NCI-H345 treated with DMSO at 0.1 percent for 48 hours (cell line): ENCODE measurements around the gene FIZ1.
"Not testable (repeated sequence)": the region's sequence is repeated elsewhere in the genome, so short reads cannot be mapped to it uniquely, and the experiment has no call there.

Experiments used
- DNase-seq: peaks from one replicate; lab custom pipeline; 2025; ENCODE audit not compliant: unreplicated experiment; lab: John Stamatoyannopoulos, UW

The FIZ1 gene

GRCh38 chr19:55578031-55578760, 21.1 kb downstream of the FIZ1 start:
- no peak for DNase-seq

- no peak for DNase-seq
Observed at GRCh38 chr19:55576746-55577145, 22.6 kb downstream of the FIZ1 start.

DNA sequence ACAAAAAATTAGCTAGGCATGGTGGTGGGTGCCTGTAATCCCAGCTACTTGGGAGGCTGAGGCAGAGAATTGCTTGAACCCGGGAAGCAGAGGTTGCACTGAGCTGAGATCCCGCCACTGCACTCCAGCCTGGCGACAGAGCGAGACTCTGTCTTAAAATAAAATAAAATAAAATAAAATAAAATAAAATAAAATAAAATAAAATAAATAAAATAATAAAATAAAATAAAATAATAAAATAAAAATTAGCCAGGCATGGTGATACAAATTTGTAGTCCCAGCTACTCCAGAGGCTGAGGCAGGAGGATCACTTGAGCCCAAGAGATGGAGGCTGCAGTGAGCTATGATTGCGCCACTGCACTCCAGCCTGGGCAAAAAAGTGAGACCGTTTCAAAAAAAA, 25.4 kb downstream of the FIZ1 start:
- DNase-seq = not testable (repeated sequence)

DNA sequence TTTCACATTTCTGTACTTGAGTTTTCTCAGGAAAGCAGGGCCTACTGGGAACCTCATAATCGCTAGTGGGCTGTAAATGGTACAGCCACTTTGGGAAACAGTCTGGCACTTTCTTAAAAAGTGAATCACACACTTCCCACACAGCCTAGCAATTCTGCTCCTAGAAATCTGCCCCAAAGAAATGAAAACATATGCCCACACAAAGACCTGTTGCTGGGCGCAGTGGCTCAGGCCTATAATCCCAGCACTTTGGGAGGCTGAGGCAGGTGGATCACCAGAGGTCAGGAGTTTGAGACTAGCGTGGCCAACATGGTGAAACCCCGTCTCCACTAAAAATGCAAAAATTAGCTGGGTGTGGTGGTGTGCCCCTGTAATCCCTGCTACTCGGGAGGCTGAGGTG, 29.8 kb downstream of the FIZ1 start:
- DNase-seq = not testable (repeated sequence)

DNA sequence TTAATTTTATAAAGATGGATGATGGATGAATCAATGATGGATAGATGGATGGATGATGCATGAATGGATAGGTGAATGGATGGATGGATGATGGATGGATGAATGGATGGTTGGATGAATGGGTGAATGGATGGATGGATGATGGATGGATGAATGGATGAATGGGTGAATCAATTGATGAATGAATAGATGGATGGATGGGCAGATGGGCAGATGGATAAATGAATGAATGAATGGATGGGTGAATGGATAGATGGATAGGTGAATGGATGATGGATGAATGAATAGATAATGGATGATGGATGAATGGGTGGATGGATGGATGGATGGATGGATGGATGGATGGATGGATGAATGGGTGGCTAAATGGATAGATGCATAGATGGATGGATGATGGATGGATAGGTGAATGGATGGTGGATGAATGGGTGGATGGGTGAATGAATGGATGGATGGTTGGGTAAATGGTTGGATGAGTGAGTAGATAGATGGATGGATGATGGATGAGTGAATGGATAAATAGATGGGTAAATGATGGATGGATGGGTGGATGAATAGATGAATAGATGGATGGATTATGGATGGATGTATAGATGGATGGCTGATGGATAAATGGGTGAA, 31.5 kb downstream of the FIZ1 start:
- no peak for DNase-seq

DNA sequence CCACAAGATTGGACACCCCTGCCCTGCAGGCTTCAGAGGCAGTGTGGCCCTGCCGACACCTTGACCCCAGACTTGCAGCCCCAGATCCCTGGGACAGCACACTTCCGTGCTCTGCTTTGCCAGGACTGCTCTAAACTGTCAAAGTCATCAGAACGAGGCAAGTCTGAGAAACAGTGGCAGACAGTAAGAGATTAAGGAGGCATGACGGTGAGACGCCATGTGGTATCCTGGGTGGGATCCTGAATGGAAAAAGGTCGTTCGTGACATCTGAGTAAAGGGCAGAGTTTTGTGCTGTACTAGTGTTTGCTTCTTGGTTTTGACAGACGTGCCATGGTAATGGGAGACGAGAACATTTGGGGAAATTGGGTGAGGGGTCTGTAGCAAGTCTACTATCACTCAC, 32.5 kb downstream of the FIZ1 start:
- DNase-seq = no peak

- DNase-seq = no peak
Observed at GRCh38 chr19:55563261-55563690, 36.0 kb downstream of the FIZ1 start.

- DNase-seq = no peak
Observed at GRCh38 chr19:55559684-55560083, 39.6 kb downstream of the FIZ1 start.

DNA sequence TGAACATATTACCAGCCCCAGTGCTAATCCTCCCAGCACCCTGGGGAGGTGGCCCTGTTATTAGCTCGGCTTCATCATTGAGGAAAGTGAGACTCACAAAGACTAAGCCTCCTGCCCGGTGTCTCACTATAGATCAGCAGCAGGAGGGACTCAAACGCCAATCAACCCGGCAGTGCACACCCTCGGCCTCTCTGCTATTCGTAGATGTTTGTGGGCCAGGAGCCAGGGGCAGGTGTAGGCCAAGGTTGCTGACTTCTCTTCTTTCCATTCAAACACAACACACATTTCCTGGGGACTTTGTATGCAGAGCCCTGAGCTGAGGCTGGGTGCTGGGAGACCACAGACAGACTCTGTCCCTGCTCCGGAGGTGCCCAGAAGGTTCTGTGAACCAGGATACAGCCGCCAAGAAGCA, 44.6 kb downstream of the FIZ1 start:
- no peak for DNase-seq

- DNase-seq = no peak
Observed at GRCh38 chr19:55554302-55554701, 45.0 kb downstream of the FIZ1 start.

DNA sequence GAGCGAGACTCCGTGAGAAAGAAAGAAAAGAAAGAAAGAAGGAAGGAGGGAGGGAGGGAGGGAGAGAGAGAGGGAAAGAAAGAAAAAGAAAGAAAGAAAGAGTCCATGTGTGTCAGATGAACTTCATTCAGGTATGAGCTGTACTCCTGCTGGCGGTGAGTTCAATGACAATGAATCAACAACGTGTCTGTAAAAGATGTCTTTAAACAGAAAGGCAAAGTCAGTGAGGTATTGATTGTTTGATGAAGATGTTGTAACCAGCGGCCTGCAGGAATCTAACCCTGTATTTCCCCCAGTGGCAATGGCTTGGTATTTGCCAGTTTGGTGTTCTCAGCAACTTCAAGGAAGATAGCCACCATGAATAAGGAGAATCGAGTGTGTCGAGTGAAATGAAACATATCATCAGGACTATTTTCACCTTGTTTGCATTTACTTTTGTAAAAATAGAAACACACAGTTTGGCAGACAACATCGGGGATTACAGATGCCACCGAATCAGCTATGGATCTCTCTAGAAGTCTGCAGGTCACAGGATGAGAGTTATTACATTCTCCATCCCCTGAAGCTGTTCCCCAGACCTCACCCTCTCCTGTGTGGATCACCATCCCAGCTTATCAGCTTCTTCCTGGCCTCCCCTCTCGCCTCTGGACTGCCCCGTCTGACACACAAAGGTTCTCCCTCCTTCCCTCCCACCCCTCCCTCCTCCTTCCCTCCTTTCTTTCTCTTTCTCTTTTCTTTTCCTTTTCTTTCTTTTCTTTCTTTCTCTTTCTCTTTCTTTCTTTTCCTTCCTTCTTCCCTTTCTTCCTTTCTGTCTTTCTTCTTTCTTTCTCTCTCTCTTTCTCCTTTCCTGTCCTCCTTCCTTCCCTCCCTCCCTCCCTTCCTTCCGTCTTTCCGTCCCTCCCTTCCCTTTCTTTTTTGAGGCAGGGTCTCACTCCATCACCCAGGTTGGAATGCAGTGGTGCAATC, 45.8 kb downstream of the FIZ1 start:
- DNase-seq = no peak

- DNase-seq = no peak
Observed at GRCh38 chr19:55552620-55553019, 46.7 kb downstream of the FIZ1 start.

DNA sequence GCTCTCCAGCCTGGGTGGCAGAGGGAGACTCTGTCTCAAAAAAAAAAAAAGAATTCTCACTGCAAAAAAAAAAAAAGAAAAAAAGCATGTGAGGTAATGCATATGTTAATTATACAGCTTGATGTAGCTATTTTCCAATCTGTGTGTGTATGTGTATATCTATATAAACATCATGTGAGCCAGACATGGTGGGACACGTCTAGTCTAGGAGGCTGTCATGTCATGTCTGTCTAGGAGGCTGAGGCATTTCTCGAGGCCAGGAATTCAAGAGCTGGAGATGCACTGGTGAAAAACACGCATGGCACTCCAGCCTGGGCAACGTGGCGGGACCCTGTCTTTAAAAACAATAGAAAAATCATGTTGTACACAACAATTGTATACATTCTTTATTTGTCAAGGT, 47.1 kb downstream of the FIZ1 start:
- no peak for DNase-seq

DNA sequence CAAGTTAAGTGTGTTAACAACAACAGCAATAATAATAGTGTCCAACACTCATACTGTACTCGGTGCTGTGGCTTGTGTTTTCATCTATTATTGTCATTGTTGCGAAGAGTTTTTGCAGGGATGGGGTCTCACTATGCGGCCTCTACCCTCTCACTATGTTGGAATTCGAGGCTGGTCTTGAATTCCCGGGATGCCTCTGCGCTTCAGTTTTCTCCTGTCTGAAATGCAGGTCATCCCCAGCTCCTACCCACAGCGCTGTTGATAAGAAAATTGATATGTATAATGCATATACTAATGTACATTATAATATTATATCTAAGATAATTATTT, 49.0 kb downstream of the FIZ1 start:
- no peak for DNase-seq

- DNase-seq = no peak
Observed at GRCh38 chr19:55549500-55550320, 49.6 kb downstream of the FIZ1 start.

GRCh38 chr19:55546822-55547614, 52.3 kb downstream of the FIZ1 start:
- DNase-seq = no peak

- no peak for DNase-seq
Observed at GRCh38 chr19:55546011-55546410, 53.3 kb downstream of the FIZ1 start.

- DNase-seq = no peak
Observed at GRCh38 chr19:55545443-55545842, 53.9 kb downstream of the FIZ1 start, which contains the start of gene SBK3. TSS of gene SBK3 (minus strand) at chr19:55545543. CDS start at chr19:55545543, 0 bp downstream.

DNA sequence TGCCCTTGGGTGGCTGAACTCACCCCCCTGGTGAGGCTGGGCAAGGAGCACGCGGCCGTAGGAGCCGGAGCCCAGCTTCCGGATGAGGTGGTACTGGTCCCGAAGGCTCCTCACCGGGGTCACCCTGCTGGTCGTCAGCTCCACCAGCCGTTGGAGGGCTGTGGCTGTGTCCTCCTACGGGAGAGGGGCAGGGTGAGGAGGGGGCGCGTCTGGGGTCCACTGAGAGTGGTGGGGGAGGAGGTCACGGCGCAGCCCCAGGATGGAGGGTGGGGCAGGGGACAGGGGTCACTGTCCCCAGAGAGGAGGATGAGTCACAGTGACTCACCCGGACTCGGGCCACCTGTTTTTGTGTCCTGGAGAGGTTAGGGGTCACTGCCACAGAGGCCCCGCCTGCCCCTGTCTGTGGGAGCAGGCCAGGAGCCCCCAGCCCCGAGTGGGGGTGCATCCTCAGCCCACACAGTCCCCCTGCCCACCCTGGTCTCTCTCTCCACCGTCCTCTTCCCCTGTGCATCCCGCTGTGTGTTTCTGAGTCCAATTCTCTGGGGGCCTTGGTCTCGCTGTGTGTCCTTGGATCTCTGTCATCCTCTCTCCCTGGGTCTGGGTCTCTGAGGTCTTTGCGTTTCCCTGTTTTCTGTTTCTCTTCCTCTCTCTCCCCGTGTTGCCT, 54.4 kb downstream of the FIZ1 start:
- no peak for DNase-seq
